Lower leg skin (tissue), 4 donors: ENCODE results near the gene BEAN1. TPM values are rescaled to one million over a fixed set of nuclear protein-coding genes. Genes with fewer than 3 reads are reported as not detected.

Experiments used
- DNase-seq, 2 donors: peaks; one replicate each; pipeline ENCODE4 v3.0.0-alpha.2; 2019; ENCODE audit warnings: low spot score in 2 of 2
- H3K4me3 ChIP-seq: fragments of 200-600 bp; sonication (generic); 2 replicates; pipeline ENCODE4 v1.5.1; 2017; ENCODE audit warnings: mild to moderate bottlenecking, low read depth; ENCODE audit not compliant: poor library complexity, severe bottlenecking
- CTCF ChIP-seq, 3 donors: fragments of 450-650 bp; IDR thresholded peaks; one replicate each; pipeline ENCODE4 v1.5.1; 2016; ENCODE audit warnings: antibody characterized with exemption in 3 of 3, mild to moderate bottlenecking in 3 of 3, moderate library complexity in 2 of 3
- POLR2A ChIP-seq, 2 donors: fragments of 450-650 bp; IDR thresholded peaks; one replicate each; pipeline ENCODE4 v1.6.1; 2016 to 2017; ENCODE audit warnings: antibody characterized with exemption in 2 of 2, mild to moderate bottlenecking in 1 of 2, moderate library complexity in 1 of 2
- WGBS, 2 donors: methylation state at CpG; one replicate each; pipeline ENCODE4 v1.1.5; 2018; 5-methylcytosine and 5-hydroxymethylcytosine counted together
- intact Hi-C: fragments of 100-400 bp; cut with DNase I; formaldehyde crosslinking; loops from one replicate; pipeline ENCODE4 v1.15.0; 2023; ENCODE audit warnings: low total_unique reads
- total RNA-seq, 4 donors: library from RNA; depleted of rRNA; stranded (reverse); fragments of >200 nt; gene quantifications; one replicate each; pipeline ENCODE4 v1.1.0, GENCODE V29; 2016

The BEAN1 gene
- total RNA-seq, 4 donors from 2014 or later = 0.72 to 3.9 (median 2.9) TPM; not detected in 1

- DNase-seq = peak in 1 of 2 donors; percentile 62
- intact Hi-C loops = loop anchor here (5.0 kb wide), 1 partner anchor 74 kb away; no protein-coding TSS in a partner anchor
- 83 to 89% methylated on average over 23 of the region's 25 CpGs for WGBS, 2 donors
- no peak overlapping the region for H3K4me3 ChIP-seq
- TF ChIP-seq CTCF (IDR thresholded peaks at IDR 0.05) = no peak
- TF ChIP-seq POLR2A (IDR thresholded peaks at IDR 0.05) = no peak
Measured at GRCh38 chr16:66481081-66481942, 54.2 kb downstream of the BEAN1 start.

DNA sequence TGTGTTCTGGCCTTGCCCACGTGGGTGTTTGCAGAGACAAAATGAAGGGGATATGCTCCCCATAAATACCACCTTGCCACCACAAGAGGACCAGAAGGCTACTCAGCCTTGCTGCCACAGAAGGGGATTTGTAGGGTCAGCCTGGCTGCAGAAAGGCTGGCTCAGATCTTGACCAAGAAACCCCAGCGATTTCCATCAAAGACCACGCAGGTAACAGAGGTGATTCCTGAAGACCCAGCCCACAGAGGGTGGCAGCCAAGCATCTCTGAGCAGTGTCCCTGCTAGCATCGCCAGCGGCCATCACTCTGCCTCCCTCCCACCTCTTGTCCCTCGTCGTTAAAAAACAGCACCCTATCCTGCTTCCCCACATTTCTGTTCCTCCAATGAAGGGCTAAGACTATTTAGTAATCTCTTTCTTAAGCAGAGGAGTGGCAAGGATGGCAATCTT is 54.9 kb downstream of the BEAN1 start:
- TF ChIP-seq CTCF (IDR thresholded peaks at IDR 0.05) (no peak), POLR2A (IDR thresholded peaks at IDR 0.05) (no peak)
- peak in 1 of 2 donors; percentile 73 for DNase-seq
- intact Hi-C loops = loop anchor here (5.0 kb wide), 1 partner anchor 75 kb away; no protein-coding TSS in a partner anchor
- 68 to 71% methylated on average over 6 to 7 of the region's 7 CpGs for WGBS, 2 donors
- no peak overlapping the region for H3K4me3 ChIP-seq

DNA sequence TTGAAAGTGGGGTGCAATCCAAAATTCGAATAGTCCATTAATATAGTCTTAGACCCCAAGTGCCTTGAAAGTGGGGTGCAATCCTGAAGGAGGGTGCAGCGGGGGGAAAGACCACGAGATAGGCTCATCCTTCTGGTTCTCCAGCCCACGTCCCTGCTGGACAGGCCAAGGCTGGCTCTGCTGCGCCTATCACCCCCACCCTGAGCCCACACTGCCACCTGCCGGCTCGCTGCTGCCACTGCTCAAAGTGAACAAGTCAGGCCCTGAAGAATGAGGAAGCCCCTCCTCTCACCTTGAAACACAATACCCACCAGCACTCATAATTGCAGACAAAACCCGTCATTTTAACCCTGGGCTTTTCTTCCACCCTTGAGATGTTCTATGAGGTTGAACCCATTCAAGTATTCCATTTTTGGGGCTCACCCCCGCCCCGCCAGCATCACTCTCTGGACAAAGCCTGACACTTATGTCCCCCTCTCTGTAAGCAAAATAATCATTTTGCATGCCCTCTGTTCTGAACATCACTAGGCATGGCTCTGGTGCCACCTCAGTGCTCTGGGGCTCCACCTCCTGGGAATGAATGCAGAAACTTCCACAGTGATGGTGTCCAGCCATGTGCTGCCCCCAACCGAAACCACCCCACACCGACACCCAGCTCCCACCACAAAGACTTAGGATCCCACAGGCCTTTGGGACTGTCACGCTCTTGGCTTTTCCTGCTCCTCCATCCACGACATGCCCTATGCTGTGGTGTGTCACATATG is 56.8 kb downstream of the BEAN1 start:
- 39 to 42% methylated on average over 14 of the region's 14 CpGs for WGBS, 2 donors
- no peak overlapping the region for H3K4me3 ChIP-seq
- intact Hi-C loops = loop anchor here (5.0 kb wide), 1 partner anchor 77 kb away; no protein-coding TSS in a partner anchor
- DNase-seq = peak; percentile 67 to 95
- TF ChIP-seq POLR2A (IDR thresholded peaks at IDR 0.05) = no peak
- peak in 1 of 3 donors; percentile 53 for TF ChIP-seq CTCF (IDR thresholded peaks at IDR 0.05)

DNA sequence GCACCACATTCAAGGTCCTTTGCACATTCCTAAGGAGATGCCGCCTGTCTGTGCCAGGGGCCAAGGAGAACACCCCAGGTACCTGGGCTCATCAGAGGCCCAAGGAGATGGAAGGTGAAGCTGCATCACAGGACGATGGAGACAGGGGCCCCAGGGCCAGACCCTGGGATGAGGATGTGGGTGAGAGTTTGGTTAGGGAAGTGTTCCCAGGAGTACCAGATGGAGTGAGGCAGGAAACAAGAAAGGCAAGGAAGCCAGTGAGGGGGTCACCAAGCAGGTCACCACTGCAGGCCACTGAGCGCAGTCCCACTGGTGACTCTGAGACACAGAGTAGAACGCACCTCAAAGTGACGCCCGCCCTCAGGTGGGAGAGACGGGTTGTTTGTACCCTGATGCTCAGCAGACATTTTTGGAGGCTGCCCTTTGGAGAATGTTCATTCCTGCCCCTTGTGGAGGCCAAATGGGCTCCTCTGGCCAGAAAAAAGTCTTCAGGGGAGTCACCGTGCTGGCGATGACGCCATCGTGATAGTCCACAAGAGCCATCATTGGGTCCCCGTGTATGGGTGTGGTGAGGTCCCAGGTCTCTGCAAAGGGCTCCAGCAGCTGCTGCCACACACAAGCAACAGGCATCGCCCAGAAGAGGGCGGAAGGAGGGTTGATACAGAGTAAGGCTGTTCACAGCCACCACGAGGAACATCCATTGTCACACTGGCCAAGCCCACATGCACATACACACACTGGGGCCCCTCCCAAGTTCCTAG is 57.5 kb downstream of the BEAN1 start:
- peak in 1 of 2 donors; percentile 80 for DNase-seq
- intact Hi-C loops = loop anchor here (5.0 kb wide), 1 partner anchor 77 kb away; no protein-coding TSS in a partner anchor
- no peak overlapping the region for H3K4me3 ChIP-seq
- 80 to 81% methylated on average over 11 to 13 of the region's 15 CpGs for WGBS, 2 donors
- TF ChIP-seq CTCF (IDR thresholded peaks at IDR 0.05) (no peak), POLR2A (IDR thresholded peaks at IDR 0.05) (no peak)

GRCh38 chr16:66485376-66485775 is 58.3 kb downstream of the BEAN1 start:
- TF ChIP-seq CTCF (IDR thresholded peaks at IDR 0.05) (no peak), POLR2A (IDR thresholded peaks at IDR 0.05) (no peak)
- WGBS, 2 donors = 79 to 94% methylated on average over 3 to 6 of the region's 6 CpGs
- H3K4me3 ChIP-seq = no peak overlapping the region
- intact Hi-C loops = no loop called here
- DNase-seq = peak in 1 of 2 donors; percentile 70
